Mesothelial cell of epicardium (in vitro differentiated cells): ENCODE results near the gene TTC7B. TPM values are rescaled to one million over a fixed set of nuclear protein-coding genes. Genes with fewer than 3 reads are reported as not detected.

Experiments used
- DNase-seq, 2 experiments: peaks; one replicate each; pipeline ENCODE4 v3.0.0; 2021; ENCODE audit warnings: low spot score in 2 of 2; ENCODE audit not compliant: unreplicated experiment in 2 of 2
- H3K27ac Mint-ChIP-seq: 2 replicates; pipeline ENCODE4 v1.8.0; 2021; ENCODE audit warnings: mixed read lengths
- H3K27me3 Mint-ChIP-seq: 2 replicates; pipeline ENCODE4 v1.8.0; 2021; ENCODE audit warnings: low read depth, mixed read lengths
- H3K36me3 Mint-ChIP-seq: 2 replicates; pipeline ENCODE4 v1.8.0; 2021; ENCODE audit warnings: mixed read lengths
- H3K4me1 Mint-ChIP-seq: 2 replicates; pipeline ENCODE4 v1.8.0; 2021; ENCODE audit warnings: mixed read lengths
- H3K4me3 Mint-ChIP-seq: 2 replicates; pipeline ENCODE4 v1.8.0; 2021; ENCODE audit warnings: mild to moderate bottlenecking, moderate library complexity, mixed read lengths
- H3K9me3 Mint-ChIP-seq: 2 replicates; pipeline ENCODE4 v1.8.0; 2021; ENCODE audit warnings: mixed read lengths
- CTCF ChIP-seq: fragments of 200-600 bp; sonication (generic); IDR thresholded peaks from one replicate; pipeline ENCODE4 v1.5.0; 2021; ENCODE audit warnings: antibody characterized with exemption; ENCODE audit not compliant: unreplicated experiment
- total RNA-seq: library from RNA; stranded (reverse); gene quantifications from 3 replicates; pipeline ENCODE4 v1.2.1, GENCODE V29; 2021

Gene TTC7B
- total RNA-seq, 1 donor from 2014 or later, result 56.5 TPM

DNA sequence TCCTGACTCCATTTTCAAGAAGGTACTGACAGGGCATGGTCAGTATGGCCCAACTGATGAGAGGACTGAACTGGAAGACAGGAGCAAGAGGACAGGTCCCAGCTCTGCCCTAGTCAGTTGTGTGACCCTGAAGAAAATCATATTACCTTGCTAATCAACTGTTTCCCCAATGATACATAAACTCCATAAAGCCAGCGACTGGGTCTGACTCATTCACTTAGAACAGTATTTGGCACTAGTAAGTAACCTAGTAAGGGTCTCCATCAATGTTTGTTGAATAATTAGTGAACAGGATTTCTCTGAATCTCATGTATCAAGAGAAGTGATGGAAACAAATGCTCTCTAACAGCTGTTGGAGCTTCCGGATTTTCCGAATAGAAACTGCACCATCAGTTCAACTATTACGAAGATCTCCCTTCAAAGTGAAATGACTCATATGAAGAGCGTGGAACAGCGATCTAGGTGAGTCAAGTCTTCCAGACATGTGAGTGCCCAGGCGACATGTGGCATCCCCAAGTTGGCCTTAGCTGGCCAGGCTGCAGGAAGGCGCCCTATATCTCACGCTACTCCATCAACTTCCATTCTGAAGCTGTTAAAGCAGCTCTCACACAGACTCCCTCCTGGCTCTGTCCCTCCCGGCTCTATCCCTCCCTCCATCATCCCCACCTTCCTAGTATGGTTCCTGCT, 94.5 kb downstream of the TTC7B start:
- Mint-ChIP-seq H3K36me3 (no peaks in the 10 kb centered on the region), H3K27me3 (no peaks in the 10 kb centered on the region), H3K4me1 (peaks cover 37% of the 10 kb centered on the region), H3K27ac (no peak overlapping the region), H3K9me3 (no peaks in the 10 kb centered on the region), H3K4me3 (no peak overlapping the region)
- no peak for DNase-seq
- no peak for TF ChIP-seq CTCF

GRCh38 chr14:90720832-90721231, 95.4 kb downstream of the TTC7B start:
- DNase-seq, result no peak
- Mint-ChIP-seq H3K27me3 (no peaks in the 10 kb centered on the region), H3K36me3 (no peaks in the 10 kb centered on the region)

DNA sequence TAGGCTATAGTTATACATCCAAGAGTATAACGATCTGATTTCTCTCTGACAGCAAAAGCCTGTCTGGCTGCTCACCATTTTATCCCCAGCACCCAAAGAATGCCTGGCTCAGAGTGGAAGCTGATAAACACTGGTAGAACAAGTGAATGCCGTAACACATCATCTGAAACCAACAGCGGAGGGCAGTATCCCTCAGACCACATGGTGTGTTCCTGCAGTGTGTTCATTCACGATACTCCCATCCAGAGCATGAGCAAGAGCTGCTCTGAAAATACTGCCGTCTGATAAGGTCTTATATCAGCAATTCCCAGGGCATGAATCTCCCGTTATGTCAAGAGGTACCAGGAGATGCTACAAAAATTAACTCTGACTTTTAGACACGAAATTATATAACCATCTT, 95.9 kb downstream of the TTC7B start:
- Mint-ChIP-seq H3K36me3 (no peaks in the 10 kb centered on the region), H3K27ac (peak overlapping the region; percentile 16), H3K4me3 (no peak overlapping the region), H3K4me1 (peaks cover 46% of the 10 kb centered on the region), H3K27me3 (no peaks in the 10 kb centered on the region), H3K9me3 (no peaks in the 10 kb centered on the region)
- no peak for TF ChIP-seq CTCF
- no peak for DNase-seq

More at GRCh38 chr14:90720832-90721231, 95.4 kb downstream of the TTC7B start:
- Mint-ChIP-seq H3K27ac (no peak overlapping the region), H3K4me3 (no peak overlapping the region), H3K4me1 (peaks cover 41% of the 10 kb centered on the region), H3K9me3 (no peaks in the 10 kb centered on the region)
- TF ChIP-seq CTCF, result no peak

GRCh38 chr14:90717916-90718315, 98.3 kb downstream of the TTC7B start:
- H3K4me1 Mint-ChIP-seq, result peaks cover 53% of the 10 kb centered on the region
- H3K36me3 Mint-ChIP-seq, result peaks cover 7% of the 10 kb centered on the region
- H3K27me3 Mint-ChIP-seq, result no peaks in the 10 kb centered on the region
- H3K27ac Mint-ChIP-seq, result peak overlapping the region; percentile 84
- H3K4me3 Mint-ChIP-seq, result no peak overlapping the region
- DNase-seq, result no peak
- no peaks in the 10 kb centered on the region for H3K9me3 Mint-ChIP-seq
- TF ChIP-seq CTCF, result no peak

- no peaks in the 10 kb centered on the region for H3K9me3 Mint-ChIP-seq
- H3K27me3 Mint-ChIP-seq, result no peaks in the 10 kb centered on the region
- DNase-seq, result no peak
- H3K4me3 Mint-ChIP-seq, result no peak overlapping the region
- H3K27ac Mint-ChIP-seq, result peak overlapping the region; percentile 81
- peaks cover 18% of the 10 kb centered on the region for H3K36me3 Mint-ChIP-seq
- TF ChIP-seq CTCF, result no peak
- H3K4me1 Mint-ChIP-seq, result peaks cover 50% of the 10 kb centered on the region
Measured at GRCh38 chr14:90715993-90716392, 100.2 kb downstream of the TTC7B start.

DNA sequence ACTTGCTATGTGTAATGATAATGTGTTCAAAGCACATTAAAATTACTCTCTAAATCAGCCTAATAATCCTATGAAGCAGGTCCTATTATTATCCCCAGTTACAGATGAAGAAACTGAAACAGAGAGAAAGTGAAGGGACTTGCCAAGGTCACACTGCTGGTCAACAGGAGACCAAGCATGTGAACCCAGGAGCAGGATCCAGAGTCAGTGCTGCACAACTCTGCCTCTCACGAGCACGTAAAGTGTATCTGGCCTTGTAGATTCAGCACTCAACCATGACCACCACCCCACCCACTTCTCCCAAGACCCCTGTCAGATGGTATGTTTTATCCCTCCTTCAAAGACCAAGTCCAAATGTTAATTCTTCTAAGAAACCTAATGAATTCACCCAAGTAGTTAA, 100.7 kb downstream of the TTC7B start:
- Mint-ChIP-seq H3K4me3 (no peak overlapping the region), H3K9me3 (no peaks in the 10 kb centered on the region), H3K27me3 (no peaks in the 10 kb centered on the region), H3K36me3 (peaks cover 20% of the 10 kb centered on the region), H3K27ac (peak overlapping the region; percentile 81), H3K4me1 (peaks cover 45% of the 10 kb centered on the region)
- TF ChIP-seq CTCF, result no peak
- no peak for DNase-seq
